Measurements from ENCODE around the gene SMYD3. TPM values are rescaled to one million over a fixed set of nuclear protein-coding genes. Genes with fewer than 3 reads are reported as not detected.

SMYD3 gene
- total and polyA plus RNA-seq, 8 donors = 20.4 to 35.1 (median 24.3) TPM

- no peak overlapping the region for H3K4me3 ChIP-seq
- H3K27ac ChIP-seq = no peak overlapping the region
- H3K36me3 ChIP-seq = no peaks in the 10 kb centered on the region
- ATAC-seq (no peak), DNase-seq (no peak)
- H3K27me3 ChIP-seq = no peaks in the 10 kb centered on the region
- TF ChIP-seq, protein P1, sequence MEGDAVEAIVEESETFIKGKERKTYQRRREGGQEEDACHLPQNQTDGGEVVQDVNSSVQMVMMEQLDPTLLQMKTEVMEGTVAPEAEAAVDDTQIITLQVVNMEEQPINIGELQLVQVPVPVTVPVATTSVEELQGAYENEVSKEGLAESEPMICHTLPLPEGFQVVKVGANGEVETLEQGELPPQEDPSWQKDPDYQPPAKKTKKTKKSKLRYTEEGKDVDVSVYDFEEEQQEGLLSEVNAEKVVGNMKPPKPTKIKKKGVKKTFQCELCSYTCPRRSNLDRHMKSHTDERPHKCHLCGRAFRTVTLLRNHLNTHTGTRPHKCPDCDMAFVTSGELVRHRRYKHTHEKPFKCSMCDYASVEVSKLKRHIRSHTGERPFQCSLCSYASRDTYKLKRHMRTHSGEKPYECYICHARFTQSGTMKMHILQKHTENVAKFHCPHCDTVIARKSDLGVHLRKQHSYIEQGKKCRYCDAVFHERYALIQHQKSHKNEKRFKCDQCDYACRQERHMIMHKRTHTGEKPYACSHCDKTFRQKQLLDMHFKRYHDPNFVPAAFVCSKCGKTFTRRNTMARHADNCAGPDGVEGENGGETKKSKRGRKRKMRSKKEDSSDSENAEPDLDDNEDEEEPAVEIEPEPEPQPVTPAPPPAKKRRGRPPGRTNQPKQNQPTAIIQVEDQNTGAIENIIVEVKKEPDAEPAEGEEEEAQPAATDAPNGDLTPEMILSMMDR (IDR thresholded peaks at IDR 0.05) = no peak
- no peaks in the 10 kb centered on the region for H3K4me1 ChIP-seq
- intact Hi-C loops (cut with DNase I) = no loop called here
- H3K9me3 ChIP-seq = no peaks in the 10 kb centered on the region
Measured at GRCh38 chr1:246269466-246269865, 237.6 kb downstream of the SMYD3 start.

GRCh38 chr1:246267896-246268295 lies 239.2 kb downstream of the SMYD3 start:
- TF ChIP-seq, protein P1 (IDR thresholded peaks at IDR 0.05) = no peak
- Histone ChIP-seq H3K9me3 (no peaks in the 10 kb centered on the region), H3K27ac (no peak overlapping the region), H3K4me1 (no peaks in the 10 kb centered on the region), H3K36me3 (no peaks in the 10 kb centered on the region), H3K4me3 (no peak overlapping the region), H3K27me3 (no peaks in the 10 kb centered on the region)
- intact Hi-C loops (cut with DNase I) = no loop called here
- no peak for DNase-seq
- ATAC-seq = no peak

- Histone ChIP-seq H3K27ac (no peak overlapping the region), H3K4me3 (no peak overlapping the region), H3K4me1 (no peaks in the 10 kb centered on the region), H3K9me3 (no peaks in the 10 kb centered on the region), H3K27me3 (no peaks in the 10 kb centered on the region), H3K36me3 (no peaks in the 10 kb centered on the region)
- ATAC-seq = no peak
- intact Hi-C loops (cut with DNase I) = no loop called here
- TF ChIP-seq, protein P1 (IDR thresholded peaks at IDR 0.05) = no peak
- no peak for DNase-seq
Measured at GRCh38 chr1:246267426-246267825, 239.7 kb downstream of the SMYD3 start.

DNA sequence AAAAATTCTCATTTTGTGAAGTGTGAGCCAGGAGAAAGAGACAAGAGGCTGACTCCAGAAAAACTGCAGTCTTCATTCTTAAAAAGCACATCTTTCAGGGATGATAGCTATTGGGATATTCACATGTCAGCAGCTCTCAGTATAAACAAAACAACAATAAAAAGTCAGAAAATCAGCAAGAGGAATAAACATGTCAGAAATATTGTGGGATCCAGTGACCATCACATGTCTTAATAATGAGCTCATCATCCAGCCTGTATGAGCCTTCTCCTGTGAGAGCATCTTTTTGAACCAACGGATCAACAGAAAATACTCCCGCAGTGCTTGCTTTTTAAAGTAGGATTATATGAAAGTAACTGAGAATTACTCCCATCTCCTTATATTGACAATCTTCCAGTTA lies 241.6 kb downstream of the SMYD3 start:
- intact Hi-C loops (cut with DNase I) = no loop called here
- H3K36me3 ChIP-seq = no peaks in the 10 kb centered on the region
- ATAC-seq = no peak

GRCh38 chr1:246262281-246262680 lies 244.8 kb downstream of the SMYD3 start:
- H3K4me3 ChIP-seq = no peak overlapping the region
- ATAC-seq (no peak), DNase-seq (no peak)
- H3K27ac ChIP-seq = no peak overlapping the region
- peaks cover 0 to 19% of the 10 kb centered on the region in 2 donors for H3K9me3 ChIP-seq
- intact Hi-C loops (cut with DNase I) = no loop called here
- TF ChIP-seq, protein P1 (IDR thresholded peaks at IDR 0.05) = no peak
- no peaks in the 10 kb centered on the region for H3K27me3 ChIP-seq
- H3K4me1 ChIP-seq = no peaks in the 10 kb centered on the region
- H3K36me3 ChIP-seq = no peaks in the 10 kb centered on the region

More for the DNA sequence above, 241.6 kb downstream of the SMYD3 start:
- no peak for DNase-seq
- TF ChIP-seq, protein P1 (IDR thresholded peaks at IDR 0.05) = no peak
- H3K27me3 ChIP-seq = no peaks in the 10 kb centered on the region
- no peaks in the 10 kb centered on the region for H3K4me1 ChIP-seq
- H3K9me3 ChIP-seq = no peaks in the 10 kb centered on the region
- no peak overlapping the region for H3K27ac ChIP-seq
- H3K4me3 ChIP-seq = no peak overlapping the region
